Inflammatory macrophage treated with lipopolysaccharide for 1 hour (primary cell): ENCODE measurements around the gene ALS2.

Experiments
- DNase-seq, 2 donors: peaks; one replicate each; pipeline ENCODE4 v3.0.0-alpha.2; 2020 to 2022

Gene ALS2

DNA sequence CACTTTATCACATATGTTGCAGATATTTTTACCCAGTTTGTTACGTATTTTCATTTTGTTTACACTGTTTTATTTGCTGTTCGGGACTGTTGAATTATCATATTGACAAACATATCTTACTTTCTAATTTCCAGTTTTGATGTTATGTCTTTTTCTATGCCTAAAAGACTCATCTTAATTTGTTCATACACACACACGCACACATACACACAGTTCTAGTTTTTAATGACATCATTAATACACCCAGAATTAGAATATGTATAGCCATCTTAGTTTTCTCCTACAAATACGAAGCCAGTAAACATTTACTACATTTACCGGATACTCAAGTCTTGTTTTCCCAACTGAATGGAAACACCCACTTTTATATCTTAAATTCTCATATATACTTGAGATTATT is 29.2 kb downstream of the ALS2 start:
- no peak for DNase-seq

DNA sequence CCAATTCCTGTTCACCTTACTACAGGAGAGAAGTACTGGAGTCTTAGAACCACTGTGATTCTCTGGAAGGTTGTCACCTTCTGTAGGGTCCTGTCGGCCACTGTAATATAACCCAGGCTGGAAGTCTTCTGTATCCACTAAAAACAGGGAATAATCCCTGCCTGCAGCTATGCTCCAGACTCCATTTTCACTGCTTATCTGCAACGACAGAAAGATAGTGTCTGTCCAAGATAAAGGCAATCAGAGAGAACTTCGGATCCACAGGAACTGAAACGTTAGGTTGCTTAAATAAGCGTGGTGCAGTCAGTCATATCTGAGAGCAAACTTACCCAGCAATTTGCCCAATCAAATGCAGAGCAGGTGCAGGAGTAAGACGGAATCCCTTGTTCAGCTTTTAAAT is 34.2 kb downstream of the ALS2 start:
- DNase-seq = no peak

DNA sequence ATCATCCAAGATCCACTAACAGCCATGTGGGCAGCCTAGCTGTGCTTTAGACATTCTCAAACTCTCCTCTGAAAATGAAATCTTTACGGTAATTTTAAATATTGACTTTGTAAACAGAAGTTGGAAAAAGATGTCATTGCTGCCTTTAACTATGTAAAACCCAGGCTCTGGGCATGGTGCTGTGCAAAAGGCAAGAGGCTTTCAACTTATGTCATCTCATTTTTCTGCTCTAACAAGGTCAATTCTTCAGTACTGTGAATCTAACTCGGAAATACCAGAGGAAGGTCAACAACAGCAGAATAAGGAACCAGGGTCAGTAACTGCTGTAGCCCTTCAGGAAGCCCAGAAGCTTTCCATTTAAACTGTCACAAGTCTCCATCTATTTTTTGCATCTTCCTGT is 45.2 kb downstream of the ALS2 start:
- no peak for DNase-seq

DNA sequence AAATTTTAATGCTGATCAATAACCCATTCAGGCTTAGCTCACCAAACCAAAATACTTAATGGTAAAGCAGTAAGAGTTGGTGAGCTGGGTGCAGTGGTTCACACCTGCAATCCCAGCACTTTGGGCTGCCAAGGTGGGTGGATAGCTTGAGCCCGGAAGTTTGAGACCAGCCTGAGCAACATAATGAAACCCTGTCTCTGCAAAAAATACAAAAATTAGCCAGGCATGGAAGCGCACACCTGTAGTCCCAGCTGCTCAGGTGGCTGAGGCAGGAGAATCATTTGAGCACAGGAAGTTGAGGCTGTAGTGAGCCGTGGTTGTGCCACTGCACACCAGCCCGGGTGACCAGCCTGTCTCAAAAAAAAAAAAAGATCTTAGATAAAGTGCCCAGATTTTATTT is 46.6 kb downstream of the ALS2 start:
- DNase-seq = no peak

DNA sequence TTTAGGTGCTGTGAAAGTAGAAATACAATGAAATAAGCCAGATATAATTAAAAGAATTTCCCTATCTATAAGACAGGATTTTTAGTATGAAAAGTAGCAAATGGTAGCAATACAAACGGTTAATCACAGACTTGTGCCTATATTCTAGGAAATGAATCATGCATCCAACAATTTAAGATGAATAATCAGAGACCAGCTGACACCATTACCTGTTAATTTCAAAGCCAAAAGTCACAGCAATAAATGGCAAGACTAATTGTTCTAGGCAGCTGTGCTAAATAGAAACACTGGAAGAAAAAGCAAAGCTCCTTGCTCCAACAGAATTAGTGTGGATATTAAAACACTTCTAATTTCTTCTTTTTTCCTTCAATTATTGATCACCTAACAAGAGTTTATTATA is 47.2 kb downstream of the ALS2 start:
- no peak for DNase-seq

DNA sequence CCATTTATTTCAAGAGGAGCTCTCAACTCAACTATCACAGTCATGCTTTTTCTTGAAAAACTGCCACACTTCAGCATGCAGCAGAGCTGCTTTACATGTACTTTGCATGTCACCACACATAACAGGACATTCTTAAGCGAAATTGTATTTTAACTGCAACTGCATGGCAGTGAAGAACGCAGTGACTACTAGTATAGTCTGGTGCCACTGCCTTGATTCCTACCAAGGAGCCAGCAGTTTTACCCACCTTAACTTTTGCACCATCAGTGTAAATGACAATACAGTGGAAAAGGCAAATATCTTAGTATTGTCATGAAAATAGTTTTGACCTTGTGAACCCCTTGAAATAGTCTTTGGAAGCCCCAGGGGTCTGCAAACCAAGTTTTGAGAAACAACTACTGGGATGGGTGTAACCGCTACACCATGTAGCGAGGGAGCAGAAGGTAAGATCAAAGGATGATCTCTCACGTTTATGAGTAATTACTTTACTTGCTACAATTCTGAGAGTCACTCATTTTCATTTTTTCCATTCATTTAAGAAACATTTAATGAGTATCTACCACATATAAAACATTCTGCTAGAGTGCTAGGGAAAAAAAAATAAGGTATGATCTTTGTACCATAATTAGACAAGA is 50.0 kb downstream of the ALS2 start:
- DNase-seq = no peak

DNA sequence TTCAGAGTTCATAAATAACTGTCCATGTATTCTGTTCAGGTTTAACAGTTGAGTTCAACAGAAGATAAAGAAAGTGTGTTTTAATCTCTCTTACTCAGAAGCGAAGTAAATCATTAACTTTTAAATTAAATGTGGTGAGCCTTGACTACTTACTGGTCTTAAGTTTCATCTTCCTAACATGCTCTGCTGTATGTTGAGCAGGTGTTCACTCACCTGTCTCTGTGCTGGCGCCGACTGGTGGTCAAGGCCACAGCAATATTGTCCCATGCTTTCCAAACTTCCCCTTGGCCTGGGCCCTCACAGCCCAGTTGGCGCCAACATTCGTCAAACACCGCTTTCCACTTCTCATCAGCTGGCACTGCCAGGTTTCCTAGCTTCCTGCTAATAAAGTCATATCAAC is 65.3 kb downstream of the ALS2 start:
- no peak for DNase-seq

DNA sequence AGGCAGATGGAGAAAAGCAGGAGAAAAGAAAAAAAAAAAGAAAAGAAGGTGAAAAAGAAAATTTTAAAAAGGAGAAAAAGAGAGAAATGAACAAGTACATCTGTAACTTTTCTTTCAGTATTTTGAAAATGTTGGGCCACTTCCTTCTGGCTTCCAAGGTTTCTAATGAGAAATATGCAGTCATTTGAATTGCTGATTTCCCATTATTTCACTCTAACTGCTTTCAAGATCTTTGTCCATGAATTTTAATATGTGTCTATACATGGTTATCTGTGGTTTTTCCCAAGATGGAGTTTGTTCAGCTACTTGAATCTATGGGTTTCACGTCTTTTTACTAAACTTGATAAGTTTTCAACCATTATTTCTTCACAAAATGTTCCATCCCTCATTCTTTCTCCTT is 68.0 kb downstream of the ALS2 start:
- DNase-seq = no peak

DNA sequence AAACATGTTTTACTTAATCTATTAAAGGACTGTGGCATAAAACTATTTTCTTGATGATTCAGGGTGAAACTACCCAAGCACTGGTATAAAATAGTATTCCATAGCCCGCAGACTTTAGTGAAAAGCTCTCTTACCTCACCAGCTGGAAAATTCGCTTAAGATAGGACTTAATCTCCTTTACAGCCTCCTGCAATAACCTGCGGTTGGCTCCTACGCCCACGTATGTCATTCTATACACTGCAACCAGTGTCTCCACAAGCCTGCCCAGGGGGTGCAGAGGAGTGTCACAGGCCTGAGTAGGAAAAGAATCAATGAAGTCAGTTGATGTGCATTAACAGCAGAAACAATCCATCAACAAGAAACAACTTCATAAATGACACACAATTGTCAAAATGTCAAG is 71.0 kb downstream of the ALS2 start:
- no peak for DNase-seq

DNA sequence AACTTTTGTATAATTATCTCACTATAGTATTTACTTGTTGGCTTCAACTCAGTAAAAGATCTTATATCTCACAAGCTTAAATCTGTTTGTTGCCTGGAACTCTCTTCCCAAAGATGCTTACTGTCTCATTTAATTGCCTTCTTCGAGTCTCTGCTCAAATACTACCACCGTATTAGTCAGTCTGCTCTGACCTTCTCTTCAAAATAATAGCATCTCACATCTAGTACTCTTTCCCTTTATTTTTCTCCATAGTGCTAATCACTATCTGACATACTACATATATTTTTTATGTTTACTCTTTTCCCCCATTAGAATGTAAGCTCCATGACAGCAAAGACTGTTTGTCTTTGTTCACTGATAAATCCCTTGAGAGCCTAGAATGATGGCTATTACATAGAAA is 71.7 kb downstream of the ALS2 start:
- DNase-seq = no peak

DNA sequence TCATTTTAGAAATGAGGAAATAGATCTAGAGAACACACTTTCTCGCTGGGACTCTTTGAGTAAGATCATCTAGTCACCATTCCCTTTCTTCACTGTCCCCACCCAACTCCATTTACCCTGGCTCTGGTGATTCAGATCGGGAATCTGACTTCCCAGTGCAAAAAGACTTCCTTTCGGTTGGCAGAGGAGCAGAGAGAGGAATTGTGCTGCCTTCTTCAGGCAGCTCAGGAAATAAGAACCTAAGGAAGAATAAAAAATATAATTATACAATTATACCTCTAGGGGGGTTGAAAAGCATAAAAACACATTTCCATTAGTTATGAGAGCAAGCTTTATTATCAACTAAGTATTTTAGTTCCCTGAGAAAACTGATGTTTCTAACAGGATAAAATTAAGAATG is 73.0 kb downstream of the ALS2 start:
- no peak for DNase-seq

DNA sequence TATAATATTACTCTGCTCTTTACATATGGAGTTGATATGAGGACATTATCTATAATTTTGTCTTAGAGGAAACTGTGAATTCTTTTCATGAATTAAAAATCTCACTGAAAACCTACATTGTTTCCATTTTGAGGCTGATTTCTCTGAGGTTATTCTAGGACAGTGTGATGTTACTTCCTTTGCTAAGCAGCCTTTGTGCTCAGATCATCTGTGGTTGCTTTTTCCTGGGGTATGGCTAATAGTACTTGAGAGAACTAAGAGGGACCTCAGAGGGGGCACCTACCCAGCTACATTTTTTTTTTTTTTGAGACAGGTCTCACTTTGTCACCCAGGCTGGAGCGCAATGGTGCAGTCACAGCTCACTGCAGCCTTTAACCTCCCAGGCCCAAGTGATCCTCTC is 73.6 kb downstream of the ALS2 start:
- no peak for DNase-seq

DNA sequence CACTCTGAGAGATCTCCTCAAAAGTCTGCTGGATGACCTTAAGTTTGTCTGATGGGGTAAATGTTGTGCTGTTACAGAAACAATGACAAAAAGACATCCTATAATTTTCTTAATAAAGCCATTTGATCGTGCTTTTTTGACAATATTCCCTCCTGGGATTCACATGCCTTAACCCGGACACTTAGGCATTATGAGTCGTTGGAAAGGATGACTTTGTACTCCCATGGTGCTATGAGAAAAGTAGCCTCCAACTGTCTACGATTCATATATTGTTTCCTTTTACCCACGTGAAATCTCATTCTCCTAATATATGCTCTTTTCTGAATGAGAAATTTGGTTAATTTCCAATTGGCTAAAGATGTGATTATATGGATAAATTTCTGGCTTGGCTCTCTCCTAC is 76.2 kb downstream of the ALS2 start:
- DNase-seq = no peak

DNA sequence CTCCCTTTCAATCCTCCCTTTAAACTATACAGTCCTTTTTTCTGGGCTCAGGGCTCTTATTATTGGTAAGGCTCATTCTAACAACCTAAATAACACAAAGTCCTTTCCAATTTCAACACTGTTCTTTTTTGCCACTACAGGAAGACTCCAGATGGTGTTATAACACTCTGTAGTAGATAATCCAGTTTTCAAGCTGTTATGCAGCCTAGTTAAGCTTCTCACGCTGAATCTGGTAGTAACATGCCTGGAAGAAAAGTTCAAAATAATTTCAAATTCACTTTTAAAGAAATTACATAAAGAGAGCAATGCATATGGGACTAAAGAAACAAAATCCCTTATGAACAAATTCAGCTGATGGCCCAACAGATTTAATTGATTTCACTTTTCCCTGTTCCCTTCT is 79.1 kb downstream of the ALS2 start:
- DNase-seq = no peak

DNA sequence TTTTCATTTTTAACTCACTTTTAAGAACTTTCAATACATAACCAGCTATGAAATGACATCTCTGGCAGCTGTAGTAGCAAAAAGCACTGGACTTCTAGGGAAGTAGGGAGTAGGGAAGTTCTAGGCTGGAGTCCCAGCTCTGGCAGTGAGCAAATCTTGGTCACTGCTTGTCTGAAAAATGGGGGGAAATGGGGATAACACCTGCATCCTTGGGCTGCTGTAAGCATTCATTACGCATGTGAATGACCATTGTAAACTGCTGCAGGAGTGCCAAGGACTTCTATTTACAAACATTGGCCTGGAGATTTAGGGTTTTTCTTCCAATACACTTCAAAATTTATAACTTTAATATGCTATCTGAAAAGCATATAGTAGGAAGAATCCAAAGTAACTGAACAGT is 81.3 kb downstream of the ALS2 start:
- no peak for DNase-seq

DNA sequence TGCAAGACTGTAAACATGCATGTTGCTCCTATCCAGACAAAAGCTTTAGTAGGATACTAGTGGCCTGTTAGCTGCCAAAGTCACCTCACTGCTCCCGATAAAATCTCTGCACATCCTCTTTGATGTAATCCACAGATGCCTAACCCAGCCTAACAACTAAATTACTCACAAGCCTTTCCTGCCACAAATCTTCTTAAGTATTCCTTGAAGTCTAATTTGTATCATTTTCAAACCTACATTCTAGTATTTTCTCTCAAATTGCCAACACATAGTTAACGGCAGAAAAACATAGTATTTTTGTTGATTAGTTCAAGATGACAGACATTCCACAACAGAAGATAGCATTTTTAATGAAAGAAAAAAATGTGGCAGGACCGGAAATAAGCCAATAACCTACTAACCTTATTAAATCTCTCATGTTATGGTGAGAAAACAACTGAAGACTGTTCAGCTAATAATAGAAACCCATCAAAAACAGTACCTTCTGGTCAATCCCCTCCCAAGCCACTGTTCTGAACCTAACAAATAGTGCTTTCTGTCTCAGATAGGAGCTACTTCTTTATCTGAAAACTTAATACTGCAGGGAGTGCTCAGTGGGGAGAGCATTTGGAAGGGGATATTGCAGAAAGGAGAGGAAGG is 82.0 kb downstream of the ALS2 start, which contains the start of gene MPP4:
Gene MPP4 (minus strand): TSS at position 57 of the 639 bp plus-strand sequence. CDS start 4,690 bp downstream, outside the sequence.
- DNase-seq = no peak

DNA sequence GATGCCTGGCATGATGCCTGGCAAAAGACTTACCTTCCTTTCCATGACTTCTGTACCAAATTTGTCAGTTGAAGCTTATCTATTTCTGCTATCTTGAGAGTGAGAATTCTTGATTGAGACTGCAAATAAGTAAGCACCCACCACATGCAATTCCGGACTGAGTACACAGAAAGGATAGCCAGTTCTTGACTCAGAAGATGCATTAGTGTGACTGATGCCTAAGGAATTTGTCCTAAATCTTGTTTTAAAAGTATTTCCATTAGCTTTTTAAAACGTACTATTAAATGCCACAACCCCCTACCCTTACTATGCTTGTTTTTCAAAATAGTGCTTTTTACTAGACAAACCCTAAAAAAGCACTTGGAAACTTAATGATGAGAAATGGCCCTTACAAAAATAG is 82.8 kb downstream of the ALS2 start:
- DNase-seq = no peak

DNA sequence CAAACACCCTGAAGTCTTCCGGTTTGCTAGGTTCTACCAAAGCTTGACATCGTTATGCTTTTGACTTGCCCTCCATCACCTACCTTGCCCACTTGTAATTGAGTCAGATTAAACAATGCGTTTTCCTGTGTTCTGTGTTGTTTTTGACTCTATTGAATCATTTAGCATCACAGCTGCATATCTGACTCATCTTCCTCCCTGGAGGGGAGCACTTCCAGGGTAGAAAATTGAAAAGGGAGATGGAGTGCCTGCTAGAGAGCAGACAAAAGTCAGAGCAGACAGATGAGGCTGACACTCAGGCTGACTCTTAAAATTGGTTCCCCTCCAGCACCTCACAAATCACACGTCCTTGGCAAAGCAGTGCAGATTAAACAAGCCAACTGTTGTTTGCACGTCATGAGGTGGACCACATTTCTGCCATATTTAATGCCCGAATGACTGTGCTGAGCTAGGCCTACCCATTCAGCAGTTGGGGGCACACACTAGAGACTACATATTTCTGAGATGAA is 84.5 kb downstream of the ALS2 start:
- DNase-seq = no peak

DNA sequence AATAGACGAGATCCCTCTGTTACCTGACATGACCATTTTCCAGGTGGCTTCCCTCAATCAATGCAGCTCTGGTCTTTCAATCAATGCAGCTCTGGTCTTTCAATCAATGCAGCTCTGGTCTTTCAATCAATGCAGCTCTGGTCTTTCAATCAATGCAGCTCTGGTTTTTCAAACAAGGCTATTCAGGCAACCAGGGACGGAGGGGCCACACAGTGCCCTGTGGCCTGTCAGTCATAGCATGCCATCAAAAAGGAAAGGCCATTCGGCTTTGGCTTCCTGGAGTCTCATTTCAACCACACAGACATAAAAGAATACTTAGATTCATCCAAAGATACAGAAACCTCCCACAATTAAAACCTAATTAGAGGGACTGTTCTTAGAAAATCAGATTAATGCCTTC is 95.6 kb downstream of the ALS2 start:
- DNase-seq = no peak

DNA sequence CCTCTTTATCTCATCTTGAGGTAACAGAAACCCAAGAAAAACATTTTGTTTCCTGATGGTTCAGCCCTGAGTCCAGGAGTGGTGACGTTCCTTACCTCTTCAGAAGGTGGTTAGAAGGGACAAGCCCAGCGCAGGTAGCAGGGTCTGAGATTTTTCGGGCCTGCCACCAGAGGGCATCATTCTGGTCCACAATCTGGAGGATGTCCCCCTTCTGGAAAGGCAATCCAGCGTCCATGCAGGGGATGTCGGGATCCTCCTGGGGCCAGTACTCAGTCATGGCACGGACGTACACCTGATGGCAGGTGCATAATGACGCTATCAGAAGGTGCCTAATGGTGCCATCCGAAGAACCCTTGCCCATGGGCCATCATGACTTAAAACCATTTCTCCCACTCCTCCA is 100.0 kb downstream of the ALS2 start:
- DNase-seq = no peak

DNA sequence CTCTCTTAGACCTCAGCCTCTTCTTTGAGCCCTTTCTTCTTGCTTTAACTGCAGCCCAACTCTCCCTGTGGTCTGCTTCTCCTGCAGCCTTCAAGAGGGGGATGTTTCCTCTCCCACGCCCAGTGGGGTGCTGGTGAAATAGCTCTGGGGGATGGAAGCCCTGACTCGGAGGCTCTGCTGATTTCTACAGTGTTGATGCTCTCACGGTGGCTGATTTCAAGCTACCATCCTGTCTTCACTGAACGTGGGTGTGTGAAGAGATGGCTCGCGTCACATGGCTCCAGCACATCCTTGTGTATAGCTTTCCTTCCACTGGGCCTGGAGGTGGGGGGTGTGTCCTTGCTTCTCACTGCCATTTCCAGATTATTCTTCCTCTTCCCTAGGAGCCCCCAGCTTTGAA is 102.3 kb downstream of the ALS2 start:
- DNase-seq = peak in 1 of 2 donors; percentile 73

DNA sequence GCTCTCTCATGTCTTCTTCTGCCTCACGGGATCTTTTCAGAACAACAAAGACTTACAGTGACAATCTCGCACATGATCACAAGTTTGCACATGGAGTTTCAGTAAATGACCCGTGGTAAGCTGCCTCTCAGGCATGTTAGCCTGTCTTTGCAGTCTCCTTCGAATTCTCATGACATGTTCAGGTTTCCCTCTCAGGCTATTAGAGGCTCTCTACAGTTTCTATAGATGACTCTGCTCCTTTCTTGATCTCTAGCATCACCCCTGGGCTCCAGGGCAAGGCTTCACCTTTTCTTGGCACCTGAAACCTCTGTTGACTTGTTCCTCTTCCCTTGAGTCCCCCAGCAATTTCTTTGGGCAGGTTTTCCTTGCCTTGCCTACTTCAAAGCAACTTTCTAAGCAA is 105.3 kb downstream of the ALS2 start:
- no peak for DNase-seq

DNA sequence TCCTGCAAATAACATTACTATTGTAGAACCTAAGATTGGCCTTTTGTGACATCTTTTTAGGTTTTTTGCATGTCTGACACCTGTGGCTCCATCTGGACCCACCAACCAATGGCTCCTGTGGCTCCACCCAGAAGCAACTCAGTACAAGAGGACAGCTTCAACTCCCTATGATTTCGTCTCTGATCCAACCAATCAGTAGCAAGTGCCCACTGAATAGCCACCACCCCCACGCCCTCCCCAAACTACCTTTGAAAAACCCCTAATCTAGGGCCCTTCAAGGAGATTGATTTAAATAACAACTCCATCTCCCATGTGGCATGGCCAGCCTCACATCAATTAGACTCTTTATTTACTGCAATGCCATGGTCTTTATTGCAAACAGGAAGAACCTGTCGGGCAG is 105.9 kb downstream of the ALS2 start:
- no peak for DNase-seq

DNA sequence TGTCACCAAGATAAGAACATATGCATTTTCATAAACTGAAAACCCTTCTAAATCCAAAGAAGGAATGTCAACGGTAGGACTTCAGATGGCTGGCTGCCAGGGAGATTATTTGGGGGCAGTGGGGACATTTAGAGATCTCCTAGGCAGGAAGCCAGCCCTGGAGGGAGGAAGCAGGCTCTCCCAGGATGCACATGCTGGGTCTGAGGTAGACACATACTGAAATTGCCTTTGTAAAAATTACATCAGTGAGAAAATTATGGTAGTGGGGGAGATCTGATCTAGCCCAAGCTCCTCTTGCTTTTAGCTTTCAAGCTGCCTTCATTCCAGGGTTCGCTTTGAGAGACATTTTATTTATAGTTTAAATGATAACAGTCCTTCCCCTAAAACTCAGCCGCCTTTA is 106.4 kb downstream of the ALS2 start:
- DNase-seq = no peak

DNA sequence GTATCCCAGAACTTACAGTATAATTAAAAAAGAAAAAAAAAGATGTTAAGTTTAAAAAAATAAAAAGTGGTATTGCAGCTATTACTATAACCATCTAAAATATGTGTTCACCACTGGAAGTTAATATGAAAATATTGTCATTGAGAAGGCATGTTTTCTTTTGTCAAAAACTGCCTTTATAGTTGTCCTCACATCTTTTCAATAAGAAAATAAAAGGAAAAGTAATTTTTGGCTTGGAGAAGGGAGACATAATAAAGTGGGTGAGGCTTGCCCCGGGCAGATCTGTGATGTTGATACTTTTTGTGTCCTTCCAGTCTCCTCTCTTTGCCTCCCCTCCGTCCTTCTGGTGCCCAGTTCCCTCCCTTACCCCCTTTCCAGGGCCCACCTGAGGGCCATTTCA is 107.2 kb downstream of the ALS2 start:
- DNase-seq = no peak
